BLaER1 (cell line): ENCODE measurements around the gene TMED10.
"Not testable (repeated sequence)": the region's sequence is repeated elsewhere in the genome, so short reads cannot be mapped to it uniquely, and the experiment has no call there.

Source experiments
- H3K27ac ChIP-seq: shearing (Covaris generic); formaldehyde crosslinking; 2 replicates; pipeline ENCODE4 v1.8.1; 2022
- H3K27me3 ChIP-seq: shearing (Covaris generic); formaldehyde crosslinking; 2 replicates; pipeline ENCODE4 v1.8.1; 2022
- H3K36me3 ChIP-seq: shearing (Covaris generic); formaldehyde crosslinking; 2 replicates; pipeline ENCODE4 v1.8.1; 2022
- H3K4me1 ChIP-seq: shearing (Covaris generic); formaldehyde crosslinking; 2 replicates; pipeline ENCODE4 v1.8.1; 2022
- H3K4me2 ChIP-seq: shearing (Covaris generic); formaldehyde crosslinking; 2 replicates; pipeline ENCODE4 v1.8.1; 2022
- H3K4me3 ChIP-seq: shearing (Covaris generic); formaldehyde crosslinking; 2 replicates; pipeline ENCODE4 v1.8.1; 2022
- H3K9ac ChIP-seq: shearing (Covaris generic); formaldehyde crosslinking; 2 replicates; pipeline ENCODE4 v1.8.1; 2022
- H3K9me3 ChIP-seq: shearing (Covaris generic); formaldehyde crosslinking; 2 replicates; pipeline ENCODE4 v1.8.1; 2022
- H4K20me1 ChIP-seq: shearing (Covaris generic); formaldehyde crosslinking; 2 replicates; pipeline ENCODE4 v1.8.1; 2022
- Cebpa-rat ChIP-seq: shearing (Covaris generic); IDR thresholded peaks from 2 replicates; pipeline ENCODE4 v1.8.1; 2022

TMED10 gene

DNA sequence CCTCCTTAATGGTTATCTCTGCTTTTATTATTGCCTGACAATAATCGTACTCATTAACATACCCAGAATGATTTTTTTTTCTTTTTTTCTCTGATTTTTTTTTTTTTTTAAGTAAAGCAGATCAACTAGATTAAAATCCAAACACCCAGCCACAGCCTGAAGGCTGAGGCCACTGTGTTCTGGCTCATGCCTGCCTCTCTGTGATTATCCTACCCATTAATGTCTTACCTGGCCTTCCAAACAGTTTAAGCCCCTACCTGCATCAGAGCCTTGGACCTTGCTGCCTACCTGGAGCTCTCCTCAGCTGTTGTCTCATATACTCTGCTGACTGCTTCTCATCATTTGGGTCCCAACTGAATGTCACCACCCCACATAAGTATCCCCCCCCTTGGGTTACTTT lies 6.8 kb upstream of the TMED10 start:
- no peak overlapping the region for H3K9ac ChIP-seq
- peaks cover 24% of the 10 kb centered on the region for H3K4me1 ChIP-seq
- H3K4me2 ChIP-seq, result no peak overlapping the region
- TF ChIP-seq Cebpa-rat, result no peak
- H3K36me3 ChIP-seq, result no peaks in the 10 kb centered on the region
- no peak overlapping the region for H3K4me3 ChIP-seq
- H4K20me1 ChIP-seq, result no peaks in the 10 kb centered on the region
- H3K27ac ChIP-seq, result no peak overlapping the region
- H3K27me3 ChIP-seq, result no peaks in the 10 kb centered on the region
- no peaks in the 10 kb centered on the region for H3K9me3 ChIP-seq

DNA sequence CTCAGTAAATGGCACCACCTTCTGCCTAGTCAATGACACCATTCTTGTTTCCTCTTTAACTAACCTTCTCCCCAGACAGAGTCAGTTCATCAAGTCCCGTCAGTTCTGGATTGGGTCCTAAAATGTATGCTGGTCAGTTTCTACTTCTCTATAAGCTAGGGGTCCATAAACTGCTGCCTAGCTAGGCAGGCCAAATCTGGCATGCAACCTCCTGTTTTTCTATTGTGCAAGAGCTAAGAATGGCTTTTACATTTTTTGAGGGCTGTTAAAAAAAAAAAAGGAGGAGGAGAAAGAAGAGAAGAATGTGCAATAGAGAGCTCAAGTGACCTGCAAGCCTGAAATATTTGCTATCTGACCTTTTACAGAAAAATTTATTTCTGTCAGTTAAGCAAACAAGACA lies 6.4 kb upstream of the TMED10 start:
- Histone ChIP-seq H4K20me1 (no peaks in the 10 kb centered on the region), H3K4me1 (peaks cover 20% of the 10 kb centered on the region), H3K36me3 (no peaks in the 10 kb centered on the region), H3K9ac (no peak overlapping the region), H3K4me2 (no peak overlapping the region), H3K9me3 (no peaks in the 10 kb centered on the region), H3K27ac (no peak overlapping the region), H3K4me3 (no peak overlapping the region), H3K27me3 (no peaks in the 10 kb centered on the region)
- TF ChIP-seq Cebpa-rat, result no peak

DNA sequence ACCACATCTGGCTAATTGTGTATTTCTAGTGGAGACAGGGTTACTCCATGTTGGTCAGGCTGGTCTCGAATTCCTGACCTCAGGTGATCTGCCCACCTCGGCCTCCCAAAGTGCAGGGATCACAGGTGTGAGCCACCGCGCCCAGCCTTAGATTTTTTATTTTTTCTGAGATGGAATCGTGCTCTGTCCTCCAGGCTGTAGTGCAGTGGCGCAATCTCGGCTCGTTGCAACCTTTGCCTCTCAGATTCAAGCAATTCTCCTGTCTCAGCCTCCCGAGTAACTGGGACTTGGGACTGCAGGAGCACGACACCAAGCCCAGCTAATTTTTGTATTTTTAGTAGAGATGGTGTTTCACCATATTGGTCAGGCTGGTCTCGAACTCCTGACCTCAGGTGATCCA lies 5.8 kb upstream of the TMED10 start:
- not testable (repeated sequence) for H4K20me1 ChIP-seq, H3K4me3 ChIP-seq, H3K27ac ChIP-seq, H3K27me3 ChIP-seq, H3K4me2 ChIP-seq, H3K36me3 ChIP-seq, H3K9ac ChIP-seq, H3K9me3 ChIP-seq
- peaks cover 16% of the 10 kb centered on the region for H3K4me1 ChIP-seq

GRCh38 chr14:75181293-75182062 lies 5.1 kb upstream of the TMED10 start:
- Histone ChIP-seq H3K27me3 (no peaks in the 10 kb centered on the region), H3K9me3 (no peaks in the 10 kb centered on the region), H3K9ac (no peak overlapping the region), H4K20me1 (no peaks in the 10 kb centered on the region), H3K36me3 (no peaks in the 10 kb centered on the region), H3K4me2 (no peak overlapping the region), H3K4me1 (peaks cover 12% of the 10 kb centered on the region), H3K27ac (no peak overlapping the region), H3K4me3 (no peak overlapping the region)
- TF ChIP-seq Cebpa-rat, result no peak

GRCh38 chr14:75175677-75176141 lies 703 bp downstream of the TMED10 start:
- H3K27me3 ChIP-seq, result no peaks in the 10 kb centered on the region
- H4K20me1 ChIP-seq, result peaks cover 51% of the 10 kb centered on the region
- peaks cover 32% of the 10 kb centered on the region for H3K4me1 ChIP-seq
- peaks cover 24% of the 10 kb centered on the region for H3K36me3 ChIP-seq
- no peaks in the 10 kb centered on the region for H3K9me3 ChIP-seq
- peak overlapping the region; percentile 97 for H3K27ac ChIP-seq
- H3K4me3 ChIP-seq, result peak overlapping the region; percentile 95
- peak overlapping the region; percentile 86 for H3K4me2 ChIP-seq
- TF ChIP-seq Cebpa-rat, result no peak
- peak overlapping the region; percentile 93 for H3K9ac ChIP-seq

GRCh38 chr14:75174066-75174465 lies 2.3 kb downstream of the TMED10 start:
- no peak for TF ChIP-seq Cebpa-rat
- Histone ChIP-seq H3K36me3 (peaks cover 24% of the 10 kb centered on the region), H3K4me2 (peak overlapping the region; percentile 86), H3K4me1 (peaks cover 31% of the 10 kb centered on the region), H3K9me3 (no peaks in the 10 kb centered on the region), H4K20me1 (peaks cover 67% of the 10 kb centered on the region), H3K4me3 (no peak overlapping the region), H3K27ac (no peak overlapping the region), H3K27me3 (no peaks in the 10 kb centered on the region), H3K9ac (peak overlapping the region; percentile 40; the same call in 1 of the 2 replicates)

DNA sequence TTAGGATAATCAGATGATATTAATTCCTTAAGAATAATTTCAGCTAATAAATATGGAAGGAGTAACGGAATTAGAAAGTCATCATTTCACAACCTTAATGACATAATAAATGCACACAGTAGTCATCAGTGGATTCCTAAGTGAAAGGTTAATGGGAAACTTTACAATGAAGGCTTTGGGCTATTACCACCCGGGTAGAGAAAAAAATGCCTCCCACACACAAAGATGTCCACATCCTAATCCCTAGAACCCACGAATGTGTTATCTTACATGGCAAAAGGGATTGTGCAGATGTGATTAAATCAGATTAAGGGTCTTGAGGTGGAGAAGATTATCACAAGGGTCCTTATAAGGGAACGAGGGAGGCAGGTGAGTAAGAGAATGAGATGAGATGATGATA lies 5.6 kb downstream of the TMED10 start:
- H4K20me1 ChIP-seq, result peaks cover 95% of the 10 kb centered on the region
- H3K36me3 ChIP-seq, result peaks cover 24% of the 10 kb centered on the region
- H3K27me3 ChIP-seq, result no peaks in the 10 kb centered on the region
- no peak overlapping the region for H3K4me2 ChIP-seq
- no peak for TF ChIP-seq Cebpa-rat
- peaks cover 36% of the 10 kb centered on the region for H3K4me1 ChIP-seq
- H3K9me3 ChIP-seq, result no peaks in the 10 kb centered on the region
- H3K27ac ChIP-seq, result no peak overlapping the region
- no peak overlapping the region for H3K4me3 ChIP-seq
- H3K9ac ChIP-seq, result no peak overlapping the region

- peaks cover 21% of the 10 kb centered on the region for H3K4me1 ChIP-seq
- H3K4me2 ChIP-seq, result no peak overlapping the region
- peaks cover 100% of the 10 kb centered on the region for H4K20me1 ChIP-seq
- no peak overlapping the region for H3K4me3 ChIP-seq
- peaks cover 22% of the 10 kb centered on the region for H3K36me3 ChIP-seq
- no peaks in the 10 kb centered on the region for H3K9me3 ChIP-seq
- no peak for TF ChIP-seq Cebpa-rat
- H3K27me3 ChIP-seq, result no peaks in the 10 kb centered on the region
- H3K9ac ChIP-seq, result no peak overlapping the region
- no peak overlapping the region for H3K27ac ChIP-seq
These were observed 7.7 kb downstream of the TMED10 start for GRCh38 chr14:75168586-75169335.

DNA sequence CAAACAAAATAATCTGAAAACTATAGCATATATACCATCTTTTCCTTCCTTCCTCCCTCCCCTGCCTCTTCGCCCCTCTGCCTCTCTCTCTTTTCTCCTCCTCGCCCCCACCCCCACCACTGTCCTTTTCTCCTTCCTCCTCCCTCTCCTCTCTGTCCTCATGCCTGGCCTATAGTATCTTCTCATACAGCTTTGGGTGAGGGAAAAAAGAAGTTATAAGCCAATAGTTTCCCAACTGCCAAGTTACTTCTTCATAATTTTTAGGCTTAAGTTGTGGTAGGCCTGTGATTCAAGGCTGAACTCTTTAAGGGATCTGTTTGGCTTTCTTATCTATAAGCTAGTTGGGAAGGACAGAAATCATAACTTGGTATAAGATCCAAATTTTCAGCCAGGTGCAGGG lies 9.1 kb downstream of the TMED10 start:
- Histone ChIP-seq H3K4me3 (no peak overlapping the region), H3K4me2 (no peak overlapping the region), H3K4me1 (peaks cover 11% of the 10 kb centered on the region; the same call in 1 of the 2 replicates), H3K27ac (no peak overlapping the region), H3K36me3 (peaks cover 19% of the 10 kb centered on the region), H4K20me1 (peaks cover 100% of the 10 kb centered on the region), H3K9me3 (no peaks in the 10 kb centered on the region), H3K9ac (no peak overlapping the region), H3K27me3 (no peaks in the 10 kb centered on the region)
- TF ChIP-seq Cebpa-rat, result no peak
